Prostate gland (tissue), 2 donors: Measurements from ENCODE around the gene ZNF691. TPM values are rescaled to one million over a fixed set of nuclear protein-coding genes. Genes with fewer than 3 reads are reported as not detected.
"Not testable (repeated sequence)": the region's sequence is repeated elsewhere in the genome, so short reads cannot be mapped to it uniquely, and the experiment has no call there.

Experiments used
- DNase-seq: peaks from one replicate; pipeline ENCODE4 v3.0.0-alpha.2; 2019; ENCODE audit warnings: low spot score
- H3K27ac ChIP-seq, 2 donors: fragments of 200-600 bp; sonication (generic); 2 replicates each; pipeline ENCODE4 v1.5.1; 2017 to 2019
- H3K27me3 ChIP-seq: fragments of 200-600 bp; sonication (generic); replicated peaks from 2 replicates; pipeline ENCODE4 v1.5.1; 2019; ENCODE audit not compliant: insufficient read depth
- H3K36me3 ChIP-seq, 2 donors: fragments of 200-600 bp; sonication (generic); 1 replicate in 1 of 2; 2 replicates in 1 of 2; pipeline versions ENCODE4 v1.5.1 to v1.8.1; 2017 to 2019
- H3K4me1 ChIP-seq: fragments of 200-600 bp; sonication (generic); replicated peaks from 2 replicates; pipeline ENCODE4 v1.5.1; 2019
- H3K4me3 ChIP-seq, 2 donors: fragments of 200-600 bp; sonication (generic); 2 replicates each; pipeline ENCODE4 v1.5.1; 2017 to 2019
- H3K9me3 ChIP-seq: fragments of 200-600 bp; sonication (generic); 2 replicates; pipeline ENCODE4 v1.5.1; 2017
- POLR2A ChIP-seq: fragments of 450-650 bp; IDR thresholded peaks from one replicate; pipeline ENCODE4 v1.6.1; 2016; ENCODE audit warnings: antibody characterized with exemption, mild to moderate bottlenecking
- POLR2AphosphoS5 ChIP-seq: sonication (generic); formaldehyde crosslinking; IDR thresholded peaks from one replicate; pipeline ENCODE4 v1.6.1; 2017; ENCODE audit warnings: antibody characterized with exemption
- WGBS: methylation state at CpG from one replicate; pipeline ENCODE4 v1.1.5; 2018; 5-methylcytosine and 5-hydroxymethylcytosine counted together
- intact Hi-C: fragments of 100-400 bp; cut with DNase I; formaldehyde crosslinking; loops from one replicate; pipeline ENCODE4 v1.14.2; 2022
- total RNA-seq, 2 donors: library from RNA; depleted of rRNA; stranded (reverse); fragments of >200 nt; gene quantifications; one replicate each; pipeline ENCODE4 v1.1.0, GENCODE V29; 2016
- TF ChIP-seq, protein P1 (sequence below), 4 experiments: fragments of 200-600 bp in 2 of 4; fragments of 450-650 bp in 2 of 4; sonication (generic) in 2 of 4; IDR thresholded peaks; 1 replicate in 3 of 4; 2 replicates in 1 of 4; pipeline ENCODE4 v1.5.1; 2016 to 2019; ENCODE audit warnings: antibody characterized with exemption in 4 of 4, mild to moderate bottlenecking in 2 of 4, moderate library complexity in 2 of 4

The ZNF691 gene
- total RNA-seq, 2 donors from 2014 or later = 16.0 to 19.5 TPM

DNA sequence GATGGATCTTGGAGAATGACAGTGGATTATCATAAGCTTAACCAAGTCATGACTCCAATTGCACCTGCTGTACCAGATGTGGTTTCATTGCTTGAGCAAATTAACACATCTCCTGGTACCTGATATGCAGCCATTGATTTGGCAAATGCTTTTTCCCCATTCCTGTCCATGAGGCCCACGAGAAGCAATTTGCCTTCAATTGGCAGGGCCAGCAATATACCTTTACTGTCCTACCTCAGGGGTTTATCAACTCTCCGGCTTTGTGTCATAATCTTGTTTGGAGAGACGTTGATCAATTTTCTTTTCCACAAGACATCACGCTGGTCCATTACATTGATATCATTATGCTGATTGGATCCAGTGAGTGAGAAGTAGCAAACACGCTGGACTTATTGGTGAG, 20.1 kb downstream of the ZNF691 start:
- DNase-seq = no peak

DNA sequence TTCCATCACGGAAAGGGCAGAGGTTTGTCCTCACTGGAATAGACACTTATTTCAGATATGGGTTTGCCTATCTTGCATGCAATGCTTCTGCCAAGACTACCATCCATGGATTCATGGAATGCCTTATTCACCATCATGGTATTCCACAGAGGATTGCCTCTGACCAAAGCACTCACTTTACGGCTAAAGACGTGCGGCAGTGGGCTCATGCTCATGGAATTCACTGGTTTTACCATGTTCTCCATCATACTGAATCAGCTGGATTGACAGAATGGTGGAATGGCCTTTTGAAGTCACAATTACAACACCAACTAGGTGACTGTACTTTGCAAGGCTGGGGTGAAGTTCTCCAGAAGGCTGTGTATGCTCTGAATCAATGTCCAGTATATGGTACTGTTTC, 22.1 kb downstream of the ZNF691 start:
- H3K27ac ChIP-seq, H3K36me3 ChIP-seq, DNase-seq, intact Hi-C loops, H3K27me3 ChIP-seq, H3K4me1 ChIP-seq, H3K4me3 ChIP-seq, H3K9me3 ChIP-seq: not testable (repeated sequence)
- 98% methylated on average over 4 of the region's 4 CpGs for WGBS

More for the DNA sequence above, 20.1 kb downstream of the ZNF691 start:
- H3K4me3 ChIP-seq = no peak overlapping the region
- no peaks in the 10 kb centered on the region for H3K36me3 ChIP-seq
- no peak for TF ChIP-seq POLR2A
- TF ChIP-seq, protein P1, sequence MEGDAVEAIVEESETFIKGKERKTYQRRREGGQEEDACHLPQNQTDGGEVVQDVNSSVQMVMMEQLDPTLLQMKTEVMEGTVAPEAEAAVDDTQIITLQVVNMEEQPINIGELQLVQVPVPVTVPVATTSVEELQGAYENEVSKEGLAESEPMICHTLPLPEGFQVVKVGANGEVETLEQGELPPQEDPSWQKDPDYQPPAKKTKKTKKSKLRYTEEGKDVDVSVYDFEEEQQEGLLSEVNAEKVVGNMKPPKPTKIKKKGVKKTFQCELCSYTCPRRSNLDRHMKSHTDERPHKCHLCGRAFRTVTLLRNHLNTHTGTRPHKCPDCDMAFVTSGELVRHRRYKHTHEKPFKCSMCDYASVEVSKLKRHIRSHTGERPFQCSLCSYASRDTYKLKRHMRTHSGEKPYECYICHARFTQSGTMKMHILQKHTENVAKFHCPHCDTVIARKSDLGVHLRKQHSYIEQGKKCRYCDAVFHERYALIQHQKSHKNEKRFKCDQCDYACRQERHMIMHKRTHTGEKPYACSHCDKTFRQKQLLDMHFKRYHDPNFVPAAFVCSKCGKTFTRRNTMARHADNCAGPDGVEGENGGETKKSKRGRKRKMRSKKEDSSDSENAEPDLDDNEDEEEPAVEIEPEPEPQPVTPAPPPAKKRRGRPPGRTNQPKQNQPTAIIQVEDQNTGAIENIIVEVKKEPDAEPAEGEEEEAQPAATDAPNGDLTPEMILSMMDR (IDR thresholded peaks at IDR 0.05) = no peak
- no peak for TF ChIP-seq POLR2AphosphoS5
- no peak overlapping the region for H3K27ac ChIP-seq
- H3K4me1 ChIP-seq = no peaks in the 10 kb centered on the region
- no peaks in the 10 kb centered on the region for H3K27me3 ChIP-seq
- WGBS = 89% methylated on average over 5 of the region's 5 CpGs
- intact Hi-C loops = no loop called here
- no peaks in the 10 kb centered on the region for H3K9me3 ChIP-seq

DNA sequence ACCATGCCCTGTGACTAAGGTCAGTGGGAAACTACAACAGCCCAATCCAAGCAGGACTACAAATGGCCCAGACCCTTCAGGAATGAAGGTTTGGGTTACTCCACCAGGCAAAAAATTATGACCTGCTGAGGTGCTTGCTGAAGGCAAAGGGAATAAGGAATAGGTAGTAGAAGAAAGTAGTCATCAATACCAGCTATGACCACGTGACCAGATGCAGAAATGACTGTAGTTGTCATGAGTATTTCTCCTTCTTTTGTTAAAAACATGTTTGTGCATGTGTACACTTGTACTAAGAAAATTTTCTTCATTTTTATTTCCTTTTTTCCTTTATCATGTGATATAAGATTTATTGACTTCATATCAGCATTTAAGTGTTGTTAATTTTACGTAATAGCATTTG, 22.8 kb downstream of the ZNF691 start:
- 68% methylated on average over 2 of the region's 2 CpGs for WGBS
- DNase-seq, intact Hi-C loops, H3K36me3 ChIP-seq, H3K4me1 ChIP-seq, H3K4me3 ChIP-seq, H3K9me3 ChIP-seq, H3K27me3 ChIP-seq, H3K27ac ChIP-seq: not testable (repeated sequence)

DNA sequence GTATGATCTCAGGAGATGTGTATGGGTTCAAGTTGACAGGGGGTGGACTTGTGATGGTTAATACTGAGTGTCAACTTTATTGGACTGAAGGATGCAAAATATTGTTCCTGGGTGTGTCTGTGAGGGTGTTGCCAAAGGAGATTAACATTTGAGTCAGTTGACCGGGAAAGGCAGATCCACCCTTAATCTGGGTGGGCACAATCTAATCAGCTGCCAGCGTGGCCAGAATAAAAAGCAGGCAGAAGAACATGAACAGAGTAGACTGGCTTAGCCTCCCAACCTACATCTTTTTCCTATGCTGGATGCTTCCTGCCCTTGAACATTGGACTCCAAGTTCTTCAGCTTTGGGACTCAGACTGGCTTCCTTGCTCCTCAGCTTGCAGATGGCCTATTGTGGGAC, 23.3 kb downstream of the ZNF691 start:
- H3K27ac ChIP-seq, DNase-seq, H3K36me3 ChIP-seq, H3K27me3 ChIP-seq, H3K4me1 ChIP-seq, H3K9me3 ChIP-seq, intact Hi-C loops, H3K4me3 ChIP-seq: not testable (repeated sequence)
- 78% methylated on average over 2 of the region's 2 CpGs for WGBS

DNA sequence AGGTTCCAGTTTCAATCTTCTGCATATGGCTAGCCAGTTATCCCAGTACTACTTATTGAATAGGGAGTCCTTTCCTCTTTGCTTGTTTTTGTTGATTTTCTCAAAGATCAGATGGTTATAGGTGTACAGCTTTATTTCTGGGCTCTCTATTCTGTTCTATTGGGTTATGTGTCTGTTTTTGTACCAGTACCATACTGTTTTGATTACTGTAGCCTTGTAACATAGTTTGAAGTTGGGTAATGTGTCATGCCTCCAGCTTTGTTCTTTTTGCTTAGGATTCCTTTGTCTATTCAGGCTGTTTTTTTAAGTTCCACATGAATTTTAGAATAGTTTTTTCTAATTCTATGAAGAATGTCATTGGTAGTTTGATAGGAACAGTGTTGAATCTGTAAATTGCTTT, 26.7 kb downstream of the ZNF691 start:
- H3K36me3 ChIP-seq, H3K27ac ChIP-seq, H3K9me3 ChIP-seq, DNase-seq, intact Hi-C loops, H3K4me1 ChIP-seq, H3K4me3 ChIP-seq, H3K27me3 ChIP-seq: not testable (repeated sequence)

DNA sequence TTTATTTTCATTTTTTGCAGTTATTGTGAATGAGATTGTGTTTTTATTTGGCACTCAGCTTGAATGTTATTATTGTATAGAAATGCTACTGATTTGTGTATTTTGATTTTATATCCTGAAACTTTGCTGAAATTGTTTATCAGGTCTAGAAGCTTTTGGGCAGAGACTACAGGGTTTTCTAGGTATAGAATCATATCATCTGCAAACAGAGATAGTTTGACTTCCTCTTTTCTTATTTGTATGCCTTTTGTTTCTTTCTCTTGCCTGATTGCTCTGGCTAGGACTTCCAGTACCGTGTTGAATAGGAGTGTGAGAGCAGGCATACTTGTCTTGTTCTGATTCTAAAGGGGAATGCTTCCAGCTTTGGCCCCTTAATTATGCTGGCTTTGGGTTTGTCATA, 27.3 kb downstream of the ZNF691 start:
- 76% methylated on average over 1 of the region's 1 CpG for WGBS
- intact Hi-C loops = no loop called here
- Histone ChIP-seq H3K27ac (no peak overlapping the region), H3K9me3 (no peaks in the 10 kb centered on the region), H3K36me3 (no peaks in the 10 kb centered on the region), H3K27me3 (no peaks in the 10 kb centered on the region), H3K4me3 (no peak overlapping the region), H3K4me1 (no peaks in the 10 kb centered on the region)
- DNase-seq = no peak
- TF ChIP-seq, protein P1 (IDR thresholded peaks at IDR 0.05) = no peak
- no peak for TF ChIP-seq POLR2A
- TF ChIP-seq POLR2AphosphoS5 = no peak

DNA sequence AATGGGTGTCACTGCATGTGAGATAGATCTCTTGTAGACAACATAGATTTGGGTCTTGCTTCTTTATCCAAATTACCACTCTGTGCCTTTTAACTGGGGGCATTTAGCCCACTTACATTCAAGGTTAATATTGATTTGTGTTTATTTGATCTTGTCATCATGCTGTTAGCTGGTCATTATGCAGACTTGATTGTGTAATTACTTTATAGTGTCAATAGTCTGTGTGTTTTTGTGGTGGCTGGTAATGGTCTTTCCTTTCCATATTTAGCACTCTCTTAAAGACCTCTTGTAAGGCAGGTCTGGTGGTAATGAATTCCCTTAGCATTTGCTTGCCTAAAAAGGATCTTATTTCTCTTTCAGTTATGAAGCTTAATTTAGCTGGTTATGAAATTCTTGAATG, 29.6 kb downstream of the ZNF691 start:
- Histone ChIP-seq H3K9me3 (no peaks in the 10 kb centered on the region), H3K27ac (no peak overlapping the region), H3K4me3 (no peak overlapping the region), H3K4me1 (no peaks in the 10 kb centered on the region), H3K27me3 (no peaks in the 10 kb centered on the region), H3K36me3 (no peaks in the 10 kb centered on the region)
- no peak for DNase-seq
- intact Hi-C loops = no loop called here
- TF ChIP-seq, protein P1 (IDR thresholded peaks at IDR 0.05) = no peak
- no peak for TF ChIP-seq POLR2A
- no peak for TF ChIP-seq POLR2AphosphoS5
